Mesenchymal stem cell (in vitro differentiated cells and primary cell): ENCODE measurements around the gene CARD11.

Experiments used
- DNase-seq: peaks from one replicate; pipeline ENCODE4 v3.0.0-alpha.2; 2013
- H2AFZ ChIP-seq: one replicate; pipeline ENCODE4 v1.6.1; 2013; ENCODE audit warnings: low read depth, mild to moderate bottlenecking, control low read depth, inconsistent platforms, low read length, moderate library complexity
- H2AK5ac ChIP-seq: 2 replicates; pipeline ENCODE4 v1.6.1; 2013; ENCODE audit warnings: low read length, moderate library complexity, mild to moderate bottlenecking, inconsistent platforms; ENCODE audit not compliant: severe bottlenecking
- H2BK120ac ChIP-seq: one replicate; pipeline ENCODE4 v1.6.1; 2013; ENCODE audit warnings: low read depth, mild to moderate bottlenecking, inconsistent platforms, low read length, moderate library complexity
- H2BK12ac ChIP-seq, 2 experiments: one replicate each; pipeline ENCODE4 v1.6.1; 2013; ENCODE audit warnings: inconsistent platforms in 2 of 2, low read length in 2 of 2, mild to moderate bottlenecking in 2 of 2, moderate library complexity in 2 of 2, control low read depth in 1 of 2
- H2BK15ac ChIP-seq: one replicate; pipeline ENCODE4 v1.6.1; 2013; ENCODE audit warnings: mild to moderate bottlenecking, low read depth, inconsistent platforms; ENCODE audit not compliant: poor library complexity, severe bottlenecking
- H2BK5ac ChIP-seq: 2 replicates; pipeline ENCODE4 v1.6.1; 2013; ENCODE audit warnings: low read depth, mild to moderate bottlenecking, low read length, control low read depth, inconsistent platforms; ENCODE audit not compliant: poor library complexity, severe bottlenecking
- H3K14ac ChIP-seq, 2 experiments: one replicate each; pipeline ENCODE4 v1.6.1; 2013; ENCODE audit warnings: inconsistent platforms in 2 of 2, low read length in 2 of 2, control low read depth in 1 of 2, mild to moderate bottlenecking in 1 of 2, moderate library complexity in 1 of 2
- H3K18ac ChIP-seq, 2 experiments: one replicate each; pipeline ENCODE4 v1.6.1; 2013; ENCODE audit warnings: inconsistent platforms in 2 of 2, low read length in 2 of 2, control low read depth in 1 of 2, low read depth in 1 of 2, mild to moderate bottlenecking in 1 of 2
- H3K23ac ChIP-seq, 2 experiments: one replicate each; pipeline ENCODE4 v1.6.1; 2013; ENCODE audit warnings: inconsistent platforms in 2 of 2, low read length in 2 of 2, mild to moderate bottlenecking in 2 of 2, moderate library complexity in 2 of 2, control low read depth in 1 of 2
- H3K27ac ChIP-seq: 2 replicates; pipeline ENCODE4 v1.5.1; 2013; ENCODE audit warnings: mild to moderate bottlenecking, moderate library complexity, low read length, control low read depth, inconsistent platforms; ENCODE audit not compliant: poor library complexity, severe bottlenecking
- H3K27me3 ChIP-seq, 2 experiments: 2 replicates each; pipeline versions ENCODE4 v1.6.1 to v1.7.0; 2013; ENCODE audit warnings: low read length in 2 of 2, mild to moderate bottlenecking in 2 of 2, moderate library complexity in 2 of 2, control low read depth in 1 of 2, inconsistent platforms in 1 of 2; ENCODE audit not compliant: control insufficient read depth in 1 of 2, insufficient read depth in 1 of 2
- H3K36me3 ChIP-seq, 2 experiments: 2 replicates each; pipeline versions ENCODE4 v1.6.1 to v1.7.0; 2013; ENCODE audit warnings: low read length in 2 of 2, control low read depth in 1 of 2, inconsistent platforms in 1 of 2, low read depth in 1 of 2, mild to moderate bottlenecking in 1 of 2; ENCODE audit not compliant: insufficient read depth in 2 of 2, control insufficient read depth in 1 of 2
- H3K4ac ChIP-seq, 2 experiments: one replicate each; pipeline ENCODE4 v1.6.1; 2013; ENCODE audit warnings: inconsistent platforms in 2 of 2, low read length in 2 of 2, mild to moderate bottlenecking in 2 of 2, moderate library complexity in 2 of 2, control low read depth in 1 of 2, low read depth in 1 of 2
- H3K4me1 ChIP-seq: 2 replicates; pipeline ENCODE4 v1.6.1; 2013; ENCODE audit warnings: low read depth, low read length, control low read depth; ENCODE audit not compliant: control insufficient read depth, insufficient read depth
- H3K4me2 ChIP-seq: 2 replicates; pipeline ENCODE4 v1.6.1; 2013; ENCODE audit warnings: low read length, mild to moderate bottlenecking, inconsistent platforms; ENCODE audit not compliant: poor library complexity, severe bottlenecking
- H3K4me3 ChIP-seq, 2 experiments: 2 replicates each; pipeline versions ENCODE4 v1.5.1 to v1.7.0; 2013; ENCODE audit warnings: low read length in 2 of 2, mild to moderate bottlenecking in 2 of 2, control low read depth in 1 of 2, low read depth in 1 of 2; ENCODE audit not compliant: insufficient read depth in 1 of 2
- H3K79me1 ChIP-seq: replicated peaks from 2 replicates; pipeline ENCODE4 v1.6.1; 2013; ENCODE audit warnings: mild to moderate bottlenecking, control low read depth, low read length, inconsistent platforms; ENCODE audit not compliant: poor library complexity, severe bottlenecking
- H3K9ac ChIP-seq: 2 replicates; pipeline ENCODE4 v1.7.0; 2013; ENCODE audit warnings: mild to moderate bottlenecking, low read length, moderate library complexity
- H3K9me3 ChIP-seq: 2 replicates; pipeline ENCODE4 v1.7.0; 2013; ENCODE audit warnings: mild to moderate bottlenecking, low read length; ENCODE audit not compliant: control insufficient read depth
- H4K8ac ChIP-seq: one replicate; pipeline ENCODE4 v1.6.1; 2013; ENCODE audit warnings: inconsistent platforms, mild to moderate bottlenecking, low read length, moderate library complexity
- H4K91ac ChIP-seq: one replicate; pipeline ENCODE4 v1.6.1; 2013; ENCODE audit warnings: mild to moderate bottlenecking, low read length, inconsistent platforms
- WGBS: methylation state at CpG from one replicate; pipeline ENCODE4 v1.1.7; 2013; ENCODE audit warnings: mixed read lengths; 5-methylcytosine and 5-hydroxymethylcytosine counted together

The CARD11 gene

GRCh38 chr7:2965745-2966270 lies 77.9 kb downstream of the CARD11 start:
- H3K9me3 ChIP-seq: peaks cover 12% of the 10 kb centered on the region
- no peaks in the 10 kb centered on the region for H3K79me1 ChIP-seq
- H3K4me3 ChIP-seq: no peak overlapping the region
- no peak overlapping the region for H3K18ac ChIP-seq
- no peak overlapping the region for H3K27ac ChIP-seq
- no peak overlapping the region for H3K4me2 ChIP-seq
- WGBS: 50% methylated on average over 1 of the region's 1 CpG
- no peak overlapping the region for H3K14ac ChIP-seq
- no peak overlapping the region for H2BK15ac ChIP-seq
- no peak overlapping the region for H3K23ac ChIP-seq
- no peak overlapping the region for H4K8ac ChIP-seq
- no peak overlapping the region for H2BK5ac ChIP-seq
- H2AK5ac ChIP-seq: no peak overlapping the region
- peaks cover 0 to 4% of the 10 kb centered on the region in 2 experiments for H3K27me3 ChIP-seq
- H3K36me3 ChIP-seq: no peaks in the 10 kb centered on the region
- H3K4me1 ChIP-seq: no peaks in the 10 kb centered on the region
- no peak overlapping the region for H3K4ac ChIP-seq
- H2BK120ac ChIP-seq: no peak overlapping the region
- H2BK12ac ChIP-seq: no peak overlapping the region
- H4K91ac ChIP-seq: no peak overlapping the region
- DNase-seq: no peak
- no peak overlapping the region for H3K9ac ChIP-seq
- no peak overlapping the region for H2AFZ ChIP-seq

- Histone ChIP-seq H3K9me3 (peaks cover 12% of the 10 kb centered on the region), H3K4me3 (no peak overlapping the region), H3K23ac (no peak overlapping the region), H2BK5ac (no peak overlapping the region), H3K9ac (no peak overlapping the region), H3K27me3 (peaks cover 0 to 4% of the 10 kb centered on the region in 2 experiments), H3K14ac (no peak overlapping the region), H4K91ac (no peak overlapping the region), H3K4me1 (no peaks in the 10 kb centered on the region), H3K36me3 (no peaks in the 10 kb centered on the region), H3K18ac (no peak overlapping the region), H3K79me1 (no peaks in the 10 kb centered on the region), H3K4me2 (no peak overlapping the region), H2AFZ (no peak overlapping the region), H2AK5ac (no peak overlapping the region), H3K27ac (no peak overlapping the region), H4K8ac (no peak overlapping the region), H3K4ac (no peak overlapping the region), H2BK120ac (no peak overlapping the region), H2BK15ac (no peak overlapping the region), H2BK12ac (no peak overlapping the region)
- 83% methylated on average over 1 of the region's 1 CpG for WGBS
- no peak for DNase-seq
Measured at GRCh38 chr7:2965301-2965700, 78.4 kb downstream of the CARD11 start.

GRCh38 chr7:2964208-2964607 lies 79.5 kb downstream of the CARD11 start:
- H2AFZ ChIP-seq: no peak overlapping the region
- no peak overlapping the region for H2AK5ac ChIP-seq
- H2BK5ac ChIP-seq: no peak overlapping the region
- H3K14ac ChIP-seq: no peak overlapping the region
- H3K4me1 ChIP-seq: no peaks in the 10 kb centered on the region
- H3K18ac ChIP-seq: no peak overlapping the region
- no peak overlapping the region for H2BK12ac ChIP-seq
- H3K9ac ChIP-seq: no peak overlapping the region
- no peak overlapping the region for H3K27ac ChIP-seq
- no peak overlapping the region for H3K4me3 ChIP-seq
- no peak overlapping the region for H4K91ac ChIP-seq
- H4K8ac ChIP-seq: no peak overlapping the region
- whole genome bisulfite sequencing: 50% methylated on average over 1 of the region's 2 CpGs
- H3K79me1 ChIP-seq: no peaks in the 10 kb centered on the region
- no peak overlapping the region for H3K4ac ChIP-seq
- H3K4me2 ChIP-seq: no peak overlapping the region
- H2BK15ac ChIP-seq: no peak overlapping the region
- H3K36me3 ChIP-seq: no peaks in the 10 kb centered on the region
- H3K27me3 ChIP-seq: peaks cover 0 to 4% of the 10 kb centered on the region in 2 experiments
- peaks cover 12% of the 10 kb centered on the region for H3K9me3 ChIP-seq
- DNase-seq: no peak
- no peak overlapping the region for H3K23ac ChIP-seq
- H2BK120ac ChIP-seq: no peak overlapping the region

- Histone ChIP-seq H2BK5ac (no peak overlapping the region), H3K9me3 (peaks cover 14% of the 10 kb centered on the region), H3K18ac (no peak overlapping the region), H3K9ac (no peak overlapping the region), H3K4me1 (no peaks in the 10 kb centered on the region), H2AK5ac (no peak overlapping the region), H2BK120ac (no peak overlapping the region), H3K36me3 (no peaks in the 10 kb centered on the region), H3K14ac (no peak overlapping the region), H3K4me2 (no peak overlapping the region), H2BK15ac (no peak overlapping the region), H2AFZ (no peak overlapping the region), H4K91ac (no peak overlapping the region), H3K27ac (no peak overlapping the region), H3K4ac (no peak overlapping the region), H4K8ac (no peak overlapping the region), H3K23ac (no peak overlapping the region), H3K27me3 (peaks cover 0 to 4% of the 10 kb centered on the region in 2 experiments), H3K4me3 (no peak overlapping the region), H2BK12ac (no peak overlapping the region), H3K79me1 (no peaks in the 10 kb centered on the region)
- 83% methylated on average over 2 of the region's 2 CpGs for WGBS
- no peak for DNase-seq
Measured at GRCh38 chr7:2962865-2963264, 80.8 kb downstream of the CARD11 start.
